Pancreas (tissue), 10 donors: Measurements from ENCODE around the gene FBXO4. TPM values are rescaled to one million over a fixed set of nuclear protein-coding genes. Genes with fewer than 3 reads are reported as not detected.

Experiments used
- ATAC-seq, 4 donors: fragments of 200-7000 bp; cut with Tn5 transposase; one replicate each; pipeline versions ENCODE4 v1.8.0 to v1.9.1; 2020; ENCODE audit warnings: mild to moderate bottlenecking in 4 of 4, moderate library complexity in 4 of 4
- DNase-seq, 6 donors: peaks; one replicate each; pipeline ENCODE4 v3.0.0-alpha.2; 2020
- FAIRE-seq: peaks from 2 replicates; lab custom pipeline; 2012; peaks lifted over from hg19 to GRCh38; lab: Jason Lieb, UNC
- H3K27ac ChIP-seq, 4 donors: fragments of 200-600 bp; sonication (generic); 1 replicate in 3 of 4; 2 replicates in 1 of 4; pipeline versions ENCODE4 v1.5.0 to v1.8.0; 2020
- H3K27me3 ChIP-seq, 4 donors: fragments of 200-600 bp; one replicate each; pipeline ENCODE4 v1.8.0; 2021
- H3K36me3 ChIP-seq, 3 donors: fragments of 200-600 bp; sonication (generic) in 1 of 3; one replicate each; pipeline versions ENCODE4 v1.5.0 to v1.8.0; 2020 to 2021
- H3K4me1 ChIP-seq, 3 donors: fragments of 200-600 bp; one replicate each; pipeline ENCODE4 v1.8.0; 2021
- H3K4me3 ChIP-seq, 4 donors: fragments of 200-600 bp; sonication (generic) in 2 of 4; one replicate each; pipeline versions ENCODE4 v1.5.0 to v1.8.0; 2020 to 2021
- H3K9me3 ChIP-seq, 4 donors: fragments of 200-600 bp; one replicate each; pipeline ENCODE4 v1.8.0; 2021
- WGBS, 2 donors: extraction: QIAGEN DNeasy Blood & Tissue Kit; methylation state at CpG; one replicate each; pipeline ENCODE4 v1.1.7; 2013; 5-methylcytosine and 5-hydroxymethylcytosine counted together
- intact Hi-C, 3 donors: fragments of 100-400 bp; cut with DNase I; formaldehyde crosslinking; loops; one replicate each; pipeline versions ENCODE4 v1.11.1 to v1.14.2; 2022
- polyA plus RNA-seq, 2 donors: library from polyadenylated mRNA; stranded (reverse); fragments of 200-250 nt; gene quantifications; one replicate each; pipeline ENCODE4 v1.2.3, GENCODE V29; 2013
- total RNA-seq, 6 donors: library from RNA; stranded (reverse); fragmentation: NEBNext Ultra II Directional in 4 of 6; extraction: Animal tissue kit (Norgen Biotek cat#: 25700) in 4 of 6; gene quantifications; one replicate each; pipeline versions ENCODE4 v1.2.1 to v1.2.4, GENCODE V29; 2021 to 2023
- TF ChIP-seq, protein P1 (sequence below), 4 donors: fragments of 200-600 bp; sonication (generic) in 3 of 4; IDR thresholded peaks; one replicate each; pipeline versions ENCODE4 v1.5.0 to v1.8.0; 2021; ENCODE audit warnings: antibody characterized with exemption in 4 of 4
- donor health status: healthy with polysubstance abuse.
- donor health status: DM: no; HTN: no; CAD: no; lungs with moderate emphysema.
- donor health status: DM: no; HTN: no; CAD: no.
- donor health status: control.
- donor health status: control.
- donor health status: Bipolar disorder and iron deficiency.
- donor health status: DM: yes; HTN: yes; CAD: no.
- donor health status: DM: no; HTN: no; CAD: no.
- donor health status: DM: no; HTN: no; CAD: no.
- donor health status: DM: yes; HTN: yes; CAD: no.

Gene FBXO4
- total and polyA plus RNA-seq, 8 donors = 6.8 to 12.6 (median 9.7) TPM

GRCh38 chr5:41983284-41983683 is 58.2 kb downstream of the FBXO4 start:
- FAIRE-seq = no peak
- no peaks in the 10 kb centered on the region for H3K4me1 ChIP-seq
- TF ChIP-seq, protein P1, sequence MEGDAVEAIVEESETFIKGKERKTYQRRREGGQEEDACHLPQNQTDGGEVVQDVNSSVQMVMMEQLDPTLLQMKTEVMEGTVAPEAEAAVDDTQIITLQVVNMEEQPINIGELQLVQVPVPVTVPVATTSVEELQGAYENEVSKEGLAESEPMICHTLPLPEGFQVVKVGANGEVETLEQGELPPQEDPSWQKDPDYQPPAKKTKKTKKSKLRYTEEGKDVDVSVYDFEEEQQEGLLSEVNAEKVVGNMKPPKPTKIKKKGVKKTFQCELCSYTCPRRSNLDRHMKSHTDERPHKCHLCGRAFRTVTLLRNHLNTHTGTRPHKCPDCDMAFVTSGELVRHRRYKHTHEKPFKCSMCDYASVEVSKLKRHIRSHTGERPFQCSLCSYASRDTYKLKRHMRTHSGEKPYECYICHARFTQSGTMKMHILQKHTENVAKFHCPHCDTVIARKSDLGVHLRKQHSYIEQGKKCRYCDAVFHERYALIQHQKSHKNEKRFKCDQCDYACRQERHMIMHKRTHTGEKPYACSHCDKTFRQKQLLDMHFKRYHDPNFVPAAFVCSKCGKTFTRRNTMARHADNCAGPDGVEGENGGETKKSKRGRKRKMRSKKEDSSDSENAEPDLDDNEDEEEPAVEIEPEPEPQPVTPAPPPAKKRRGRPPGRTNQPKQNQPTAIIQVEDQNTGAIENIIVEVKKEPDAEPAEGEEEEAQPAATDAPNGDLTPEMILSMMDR (IDR thresholded peaks at IDR 0.05) = no peak
- intact Hi-C loops = no loop called here
- no peak for ATAC-seq
- no peak overlapping the region for H3K4me3 ChIP-seq
- DNase-seq = no peak
- no peak overlapping the region for H3K27ac ChIP-seq
- H3K36me3 ChIP-seq = no peaks in the 10 kb centered on the region
- H3K9me3 ChIP-seq = no peaks in the 10 kb centered on the region
- H3K27me3 ChIP-seq = no peaks in the 10 kb centered on the region

GRCh38 chr5:41985945-41986695 is 61.0 kb downstream of the FBXO4 start:
- DNase-seq (no peak), ATAC-seq (no peak), FAIRE-seq (no peak)
- H3K4me3 ChIP-seq = no peak overlapping the region
- TF ChIP-seq, protein P1 (IDR thresholded peaks at IDR 0.05) = no peak
- H3K36me3 ChIP-seq = no peaks in the 10 kb centered on the region
- no peaks in the 10 kb centered on the region for H3K27me3 ChIP-seq
- 49 to 59% methylated on average over 3 of the region's 3 CpGs for WGBS, 2 donors
- no peaks in the 10 kb centered on the region for H3K4me1 ChIP-seq
- intact Hi-C loops = no loop called here
- H3K27ac ChIP-seq = no peak overlapping the region
- no peaks in the 10 kb centered on the region for H3K9me3 ChIP-seq

Other genes starting within 250 kb of the FBXO4 start
- 1 to 10 TPM; 1.8 to 5.4 (median 3.0) TPM for gene OXCT1, start 54.9 kb upstream of the FBXO4 start, total RNA-seq
- 1 to 10 TPM; 2.1 to 8.2 TPM for gene OXCT1, start 54.9 kb upstream of the FBXO4 start, polyA plus RNA-seq
- gene RIMOC1, start 20.9 kb upstream of the FBXO4 start, total RNA-seq = 10 to 100 TPM in 4 of 6 donors, 1 to 10 TPM in 2; 5.8 to 14.7 (median 11.7) TPM
- 1 to 10 TPM; 2.4 to 4.2 TPM for gene RIMOC1, start 20.9 kb upstream of the FBXO4 start, polyA plus RNA-seq